Aorta (tissue), 5 donors: ENCODE results near the gene RGCC. TPM values are rescaled to one million over a fixed set of nuclear protein-coding genes. Genes with fewer than 3 reads are reported as not detected.

Source experiments
- ATAC-seq: fragments of 200-7000 bp; cut with Tn5 transposase; one replicate; pipeline ENCODE4 v1.9.1; 2022; ENCODE audit warnings: moderate library complexity; ENCODE audit not compliant: low FRiP score
- DNase-seq, 2 donors: peaks; one replicate each; pipeline ENCODE4 v3.0.0-alpha.2; 2020
- H3K27ac ChIP-seq, 2 donors: one replicate each; pipeline ENCODE4 v1.5.1; 2013; ENCODE audit warnings: low read length in 2 of 2, mild to moderate bottlenecking in 2 of 2, moderate library complexity in 2 of 2, control low read depth in 1 of 2, inconsistent platforms in 1 of 2, low read depth in 1 of 2
- H3K27me3 ChIP-seq, 2 donors: one replicate each; pipeline ENCODE4 v1.6.1; 2013; ENCODE audit warnings: control low read depth in 1 of 2, low read length in 1 of 2, mild to moderate bottlenecking in 1 of 2, moderate library complexity in 1 of 2; ENCODE audit not compliant: insufficient read depth in 2 of 2, control insufficient read depth in 1 of 2
- H3K36me3 ChIP-seq, 2 donors: one replicate each; pipeline ENCODE4 v1.6.1; 2013; ENCODE audit warnings: control low read depth in 1 of 2, low read length in 1 of 2, mild to moderate bottlenecking in 1 of 2; ENCODE audit not compliant: insufficient read depth in 2 of 2, control insufficient read depth in 1 of 2
- H3K4me1 ChIP-seq, 2 donors: one replicate each; pipeline ENCODE4 v1.6.1; 2013; ENCODE audit warnings: low read length in 2 of 2, control low read depth in 1 of 2, mild to moderate bottlenecking in 1 of 2, moderate library complexity in 1 of 2; ENCODE audit not compliant: insufficient read depth in 2 of 2, control insufficient read depth in 1 of 2
- H3K4me3 ChIP-seq, 2 donors: one replicate each; pipeline ENCODE4 v1.5.1; 2013; ENCODE audit warnings: low read length in 2 of 2, control low read depth in 1 of 2, mild to moderate bottlenecking in 1 of 2
- H3K9me3 ChIP-seq: one replicate; pipeline ENCODE4 v1.6.1; 2013; ENCODE audit warnings: mild to moderate bottlenecking, low read length; ENCODE audit not compliant: control insufficient read depth
- WGBS, 2 donors: extraction: QIAGEN DNeasy Blood & Tissue Kit; methylation state at CpG; one replicate each; pipeline ENCODE4 v1.1.7; 2013; 5-methylcytosine and 5-hydroxymethylcytosine counted together
- intact Hi-C, 2 donors: fragments of 100-400 bp; cut with DNase I; formaldehyde crosslinking; loops; one replicate each; pipeline versions ENCODE4 v1.14.2 to v1.15.0; 2022
- polyA plus RNA-seq, 2 donors: library from polyadenylated mRNA; stranded (reverse); fragments of 200-250 nt; gene quantifications; one replicate each; pipeline ENCODE4 v1.2.3, GENCODE V29; 2013
- total RNA-seq, 2 donors: library from RNA; stranded (reverse); fragmentation: NEBNext Ultra II Directional; extraction: Animal tissue kit (Norgen Biotek cat#: 25700); gene quantifications; one replicate each; pipeline ENCODE4 v1.2.1, GENCODE V29; 2021
- donor health status: healthy with polysubstance abuse.
- donor health status: Bipolar disorder and iron deficiency.
- donor health status: DM: no; HTN: no; CAD: no.
- donor health status: DM: no; HTN: no; CAD: no.
- donor health status: DM: yes; HTN: yes; CAD: no.

RGCC gene
- total and polyA plus RNA-seq, 4 donors = 10.3 to 66.2 (median 22.7) TPM

DNA sequence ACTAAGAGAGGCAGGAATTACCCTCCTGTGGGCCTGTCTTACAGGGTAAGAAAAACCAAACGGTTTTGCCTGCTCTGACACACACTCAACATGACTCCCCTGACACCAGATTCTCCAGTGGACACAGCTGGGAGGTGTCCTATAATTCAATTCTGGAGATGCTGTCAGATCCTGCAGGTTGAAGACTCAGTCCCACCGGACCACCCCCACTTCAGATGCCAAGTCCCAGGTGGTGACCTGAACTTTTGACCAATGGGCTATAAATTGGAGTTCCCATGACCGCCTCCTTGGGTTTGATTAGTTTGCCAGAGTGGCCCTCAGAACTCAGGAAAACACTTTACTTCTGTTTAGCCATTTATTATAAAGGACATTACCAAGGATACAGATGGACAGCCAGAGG, 52.6 kb downstream of the RGCC start:
- 55 to 73% methylated on average over 3 of the region's 3 CpGs for WGBS, 2 donors
- no peak for DNase-seq

DNA sequence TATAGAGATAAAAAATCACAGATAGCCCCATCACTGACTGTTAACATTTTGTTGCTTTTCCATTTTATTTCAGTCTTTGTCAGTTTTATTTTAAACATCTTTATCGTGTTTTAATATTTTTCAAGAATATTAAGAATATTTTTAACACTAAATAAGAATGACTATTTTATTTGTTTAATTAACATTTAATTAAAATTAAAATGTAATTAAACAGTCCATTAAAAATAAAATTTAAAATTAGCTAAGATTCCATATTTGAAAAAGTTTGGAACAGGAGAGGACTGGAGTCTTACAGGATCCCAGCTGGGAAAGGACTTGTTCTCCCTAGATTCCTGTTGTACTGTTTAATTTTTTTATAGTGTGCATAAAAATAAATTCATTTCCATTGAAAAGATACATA, 54.5 kb downstream of the RGCC start:
- Histone ChIP-seq H3K9me3 (no peaks in the 10 kb centered on the region), H3K4me3 (no peak overlapping the region), H3K27ac (no peak overlapping the region), H3K36me3 (no peaks in the 10 kb centered on the region), H3K4me1 (no peaks in the 10 kb centered on the region), H3K27me3 (no peaks in the 10 kb centered on the region)
- intact Hi-C loops = no loop called here
- 90 to 92% methylated on average over 1 of the region's 1 CpG for WGBS, 2 donors
- ATAC-seq = no peak
- DNase-seq = no peak

More for the DNA sequence above, 52.6 kb downstream of the RGCC start:
- H3K27me3 ChIP-seq = no peaks in the 10 kb centered on the region
- no peaks in the 10 kb centered on the region for H3K4me1 ChIP-seq
- ATAC-seq = no peak
- H3K27ac ChIP-seq = no peak overlapping the region
- H3K9me3 ChIP-seq = no peaks in the 10 kb centered on the region
- H3K36me3 ChIP-seq = no peaks in the 10 kb centered on the region
- intact Hi-C loops = no loop called here
- H3K4me3 ChIP-seq = no peak overlapping the region

DNA sequence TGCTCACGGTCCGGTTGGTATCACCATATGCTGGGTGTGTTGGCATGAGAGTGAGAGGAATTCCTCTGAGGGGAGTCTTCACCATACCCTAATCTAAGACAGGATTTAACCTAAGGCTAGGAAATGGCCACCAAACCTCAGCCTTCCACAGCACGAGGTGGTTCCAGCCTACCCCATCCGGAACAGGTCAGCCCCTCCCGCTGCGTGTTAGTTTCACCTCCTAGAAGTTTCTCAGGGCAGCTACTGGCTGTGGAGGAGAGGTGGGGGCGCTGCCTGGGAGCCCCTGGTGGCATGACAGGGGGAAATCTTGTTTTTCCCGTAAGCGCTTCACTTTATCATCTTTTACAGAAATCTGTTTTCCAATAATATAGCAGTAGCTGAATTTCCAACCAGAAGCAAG, 55.1 kb downstream of the RGCC start:
- DNase-seq (no peak), ATAC-seq (no peak)
- Histone ChIP-seq H3K4me3 (no peak overlapping the region), H3K27me3 (no peaks in the 10 kb centered on the region), H3K27ac (no peak overlapping the region), H3K36me3 (no peaks in the 10 kb centered on the region), H3K4me1 (no peaks in the 10 kb centered on the region), H3K9me3 (no peaks in the 10 kb centered on the region)
- intact Hi-C loops = no loop called here
- WGBS, 2 donors = 90 to 93% methylated on average over 9 of the region's 9 CpGs

DNA sequence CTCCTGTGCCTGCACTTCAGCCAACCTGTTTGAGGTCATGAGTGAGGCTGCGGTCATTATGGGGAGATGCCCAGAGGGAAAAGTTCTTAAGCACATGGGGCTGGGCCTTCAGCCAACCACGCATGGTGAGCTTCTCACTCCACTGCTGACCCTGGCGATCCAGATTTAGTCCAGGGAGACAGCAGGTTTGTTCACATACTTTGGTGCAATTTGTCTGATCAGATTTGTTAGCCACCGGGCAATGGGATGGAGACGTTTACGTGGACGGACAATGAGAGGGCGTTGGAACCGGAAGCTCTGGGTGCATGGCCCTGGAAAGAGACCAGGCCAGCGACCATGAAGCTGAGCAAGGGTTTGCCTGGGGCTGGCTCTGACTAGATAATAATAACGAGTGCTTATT, 56.2 kb downstream of the RGCC start:
- no peak overlapping the region for H3K27ac ChIP-seq
- H3K4me3 ChIP-seq = no peak overlapping the region
- no peaks in the 10 kb centered on the region for H3K9me3 ChIP-seq
- WGBS, 2 donors = 95 to 96% methylated on average over 11 of the region's 11 CpGs
- intact Hi-C loops = no loop called here
- DNase-seq (no peak), ATAC-seq (no peak)
- no peaks in the 10 kb centered on the region for H3K27me3 ChIP-seq
- H3K4me1 ChIP-seq = no peaks in the 10 kb centered on the region
- no peaks in the 10 kb centered on the region for H3K36me3 ChIP-seq

DNA sequence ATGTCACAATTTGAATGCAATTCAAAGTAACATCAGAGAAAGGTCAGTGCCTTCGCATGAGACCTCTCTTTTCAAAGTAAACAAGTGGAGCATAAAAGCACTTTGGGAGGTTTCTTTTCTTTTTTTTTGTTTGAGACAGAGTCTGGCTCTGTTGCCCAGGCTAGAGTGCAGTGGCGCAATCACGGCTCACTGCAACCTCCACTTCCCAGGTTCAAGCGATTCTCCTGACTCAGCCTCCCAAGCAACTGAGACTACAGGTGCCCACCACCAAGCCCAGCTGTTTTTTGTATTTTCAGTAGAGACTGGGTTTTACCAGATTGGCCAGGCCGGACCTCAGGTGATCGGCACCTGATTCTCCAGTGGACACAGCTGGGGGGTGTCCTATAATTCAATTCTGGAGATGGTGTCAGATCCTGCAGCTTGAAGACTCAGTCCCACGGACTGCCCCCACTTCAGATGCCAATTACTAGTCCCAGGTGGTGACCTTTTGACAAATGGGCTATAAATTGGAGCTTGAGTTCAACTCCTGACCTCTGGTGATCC, 57.6 kb downstream of the RGCC start:
- H3K36me3 ChIP-seq = no peaks in the 10 kb centered on the region
- ATAC-seq (no peak), DNase-seq (no peak)
- H3K9me3 ChIP-seq = no peaks in the 10 kb centered on the region
- intact Hi-C loops = no loop called here
- H3K27me3 ChIP-seq = no peaks in the 10 kb centered on the region
- WGBS, 2 donors = 92 to 93% methylated on average over 7 of the region's 7 CpGs
- H3K27ac ChIP-seq = no peak overlapping the region
- no peaks in the 10 kb centered on the region for H3K4me1 ChIP-seq
- H3K4me3 ChIP-seq = no peak overlapping the region

DNA sequence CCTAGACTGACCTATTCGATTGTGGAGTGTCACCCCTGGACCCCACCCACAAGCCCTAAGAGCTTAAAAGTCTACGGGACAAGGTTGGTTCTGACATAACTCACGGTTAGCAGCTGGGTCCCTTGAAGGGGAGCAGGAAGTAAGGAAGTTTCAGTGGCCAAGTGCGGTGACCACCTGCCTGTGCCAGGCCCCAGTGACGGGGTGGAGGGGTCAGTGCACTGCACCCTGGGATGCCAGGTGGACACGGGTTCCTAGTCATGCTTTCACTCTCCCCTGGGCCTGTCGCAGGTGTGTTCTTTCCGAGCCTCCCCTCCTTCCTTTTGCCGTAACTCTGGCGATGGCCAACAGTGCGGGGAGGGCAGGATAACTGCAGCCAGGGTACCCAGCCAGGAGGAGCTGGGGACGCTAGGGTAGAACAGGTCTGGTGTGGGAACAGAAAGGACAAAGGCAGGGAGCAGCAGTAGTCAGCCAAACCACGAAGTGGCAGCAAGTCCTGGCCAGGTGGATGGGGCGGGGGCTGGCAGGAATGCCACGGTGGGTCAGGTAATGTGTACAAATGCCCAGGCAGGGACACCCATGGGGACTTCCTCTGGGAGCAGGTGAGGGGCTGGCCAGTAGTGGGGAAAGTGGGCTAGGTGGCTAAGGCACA, 58.3 kb downstream of the RGCC start:
- Histone ChIP-seq H3K36me3 (no peaks in the 10 kb centered on the region), H3K27me3 (no peaks in the 10 kb centered on the region), H3K27ac (no peak overlapping the region), H3K9me3 (no peaks in the 10 kb centered on the region), H3K4me3 (no peak overlapping the region), H3K4me1 (no peaks in the 10 kb centered on the region)
- 89 to 95% methylated on average over 15 of the region's 15 CpGs for WGBS, 2 donors
- DNase-seq = no peak
- ATAC-seq = no peak
- intact Hi-C loops = no loop called here

DNA sequence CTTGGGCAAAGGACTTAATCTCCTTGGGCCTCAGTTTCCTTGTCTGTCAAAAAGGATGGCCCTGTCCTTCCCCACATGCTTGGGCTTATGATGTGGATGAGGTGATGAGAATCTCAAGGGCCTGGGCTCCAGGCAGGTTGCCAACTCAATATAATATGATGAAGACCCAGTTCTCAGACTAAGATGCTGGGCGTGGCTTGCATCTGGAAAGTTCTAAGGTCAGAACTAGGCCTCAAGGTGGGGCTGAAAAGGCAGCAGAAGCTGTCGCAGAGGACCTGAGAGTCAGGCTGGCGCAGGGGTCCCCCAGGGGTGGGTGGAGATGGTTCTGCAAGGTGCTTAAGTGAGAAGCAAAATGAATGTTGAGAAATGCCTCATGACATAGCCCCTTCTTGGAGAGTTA, 58.8 kb downstream of the RGCC start:
- Histone ChIP-seq H3K27ac (no peak overlapping the region), H3K4me1 (no peaks in the 10 kb centered on the region), H3K27me3 (no peaks in the 10 kb centered on the region), H3K4me3 (no peak overlapping the region), H3K36me3 (no peaks in the 10 kb centered on the region), H3K9me3 (no peaks in the 10 kb centered on the region)
- intact Hi-C loops = no loop called here
- ATAC-seq (no peak), DNase-seq (no peak)
- 97 to 99% methylated on average over 3 of the region's 3 CpGs for WGBS, 2 donors

DNA sequence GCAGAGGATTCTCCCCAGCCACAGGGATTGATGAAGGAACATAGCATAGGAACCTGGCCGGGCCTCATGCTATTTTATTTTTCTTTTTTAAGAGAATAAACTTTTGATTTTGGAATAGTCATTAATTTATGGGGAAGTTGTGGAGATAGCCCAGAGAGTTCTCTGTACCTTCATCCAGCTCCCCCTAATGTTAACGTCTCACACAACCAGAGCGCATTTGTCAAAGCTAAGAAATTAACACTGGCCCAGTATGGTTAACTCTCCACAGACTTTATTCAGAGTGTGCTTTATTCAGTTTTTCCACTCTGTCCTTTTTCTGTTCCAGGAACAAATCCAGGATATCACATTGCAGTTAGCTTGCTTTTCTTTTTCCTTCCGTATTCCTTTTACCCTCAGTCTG, 59.4 kb downstream of the RGCC start:
- H3K27me3 ChIP-seq = no peaks in the 10 kb centered on the region
- H3K36me3 ChIP-seq = no peaks in the 10 kb centered on the region
- ATAC-seq (no peak), DNase-seq (no peak)
- WGBS, 2 donors = 90 to 91% methylated on average over 4 of the region's 4 CpGs
- no peaks in the 10 kb centered on the region for H3K9me3 ChIP-seq
- no peak overlapping the region for H3K4me3 ChIP-seq
- intact Hi-C loops = no loop called here
- no peak overlapping the region for H3K27ac ChIP-seq
- no peaks in the 10 kb centered on the region for H3K4me1 ChIP-seq

DNA sequence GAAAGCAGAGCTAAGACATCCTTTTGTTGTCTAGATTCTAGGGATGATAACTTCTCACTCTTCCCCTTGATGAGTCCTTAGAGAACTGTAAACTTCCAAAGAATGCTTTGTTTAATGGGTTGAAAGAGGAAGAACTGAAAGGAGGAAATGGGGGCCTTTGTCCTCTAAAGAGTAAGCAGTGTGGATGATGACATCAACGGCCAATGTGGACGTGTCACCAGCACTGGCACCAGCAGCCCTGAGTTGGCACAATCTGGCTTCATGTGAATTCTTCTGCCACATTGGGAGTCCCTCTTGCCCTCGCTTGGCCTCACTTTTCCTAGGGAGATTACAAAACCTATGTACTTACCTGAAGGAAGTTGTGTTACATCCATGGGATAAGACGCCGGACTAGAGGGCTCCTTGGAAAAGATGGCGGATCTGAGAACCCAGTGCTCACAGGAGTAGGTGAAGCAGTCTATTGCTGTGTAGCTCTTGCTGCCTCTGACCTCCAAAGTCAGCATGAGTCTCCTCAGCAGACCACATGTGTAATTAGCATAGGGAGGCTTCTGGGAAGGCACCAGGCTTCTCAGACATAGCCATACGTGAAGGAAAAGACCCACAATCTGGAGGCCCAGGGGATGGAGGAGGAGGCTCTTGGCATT, 62.8 kb downstream of the RGCC start:
- Histone ChIP-seq H3K27ac (no peak overlapping the region), H3K4me3 (no peak overlapping the region), H3K36me3 (no peaks in the 10 kb centered on the region), H3K27me3 (no peaks in the 10 kb centered on the region), H3K4me1 (no peaks in the 10 kb centered on the region), H3K9me3 (no peaks in the 10 kb centered on the region)
- no peak for ATAC-seq
- 89% methylated on average over 7 of the region's 7 CpGs for WGBS, 2 donors
- intact Hi-C loops = no loop called here
- peak in 1 of 2 donors; percentile 65 for DNase-seq
